NCI-H524 treated with DMSO at 0.1 percent for 48 hours (cell line): ENCODE results near the gene PCBP3.
"Not testable (repeated sequence)": the region's sequence is repeated elsewhere in the genome, so short reads cannot be mapped to it uniquely, and the experiment has no call there.

Experiments used
- DNase-seq: peaks from one replicate; lab custom pipeline; 2025; lab: John Stamatoyannopoulos, UW

PCBP3 gene

GRCh38 chr21:45808663-45809062 lies 165.1 kb downstream of the PCBP3 start:
- DNase-seq: not testable (repeated sequence)

- DNase-seq: no peak
Measured at GRCh38 chr21:45809421-45809820, 165.9 kb downstream of the PCBP3 start.

GRCh38 chr21:45811136-45811535 lies 167.6 kb downstream of the PCBP3 start:
- DNase-seq: peak; percentile 17

- DNase-seq: not testable (repeated sequence)
Measured at GRCh38 chr21:45814210-45814940, 170.8 kb downstream of the PCBP3 start.

GRCh38 chr21:45815781-45816180 lies 172.3 kb downstream of the PCBP3 start:
- DNase-seq: not testable (repeated sequence)

- no peak for DNase-seq
Measured at GRCh38 chr21:45816794-45817193, 173.3 kb downstream of the PCBP3 start.

- DNase-seq: no peak
Measured at GRCh38 chr21:45817345-45817744, 173.8 kb downstream of the PCBP3 start.

- DNase-seq: no peak
Measured at GRCh38 chr21:45818276-45818903, 174.9 kb downstream of the PCBP3 start.

GRCh38 chr21:45818904-45819285 lies 175.4 kb downstream of the PCBP3 start:
- no peak for DNase-seq

GRCh38 chr21:45819478-45820170 lies 176.1 kb downstream of the PCBP3 start:
- DNase-seq: peak; percentile 52

- peak; percentile 70 for DNase-seq
Measured at GRCh38 chr21:45820171-45821091, 176.9 kb downstream of the PCBP3 start.

- no peak for DNase-seq
Measured at GRCh38 chr21:45821315-45821962, 177.9 kb downstream of the PCBP3 start.

GRCh38 chr21:45821998-45822397 lies 178.5 kb downstream of the PCBP3 start:
- no peak for DNase-seq

GRCh38 chr21:45822429-45823099 lies 179.0 kb downstream of the PCBP3 start:
- no peak for DNase-seq

GRCh38 chr21:45823100-45823681 lies 179.7 kb downstream of the PCBP3 start:
- no peak for DNase-seq

GRCh38 chr21:45824546-45825215 lies 181.2 kb downstream of the PCBP3 start:
- DNase-seq: no peak

- no peak for DNase-seq
Measured at GRCh38 chr21:45825219-45825618, 181.7 kb downstream of the PCBP3 start.

- no peak for DNase-seq
Measured at GRCh38 chr21:45826676-45827301, 183.3 kb downstream of the PCBP3 start.

GRCh38 chr21:45827302-45827692 lies 183.8 kb downstream of the PCBP3 start:
- DNase-seq: no peak
